Vagina (tissue), 2 donors: Measurements from ENCODE around the gene PRRG4. TPM values are rescaled to one million over a fixed set of nuclear protein-coding genes. Genes with fewer than 3 reads are reported as not detected.

ENCODE experiments used
- DNase-seq, 2 donors: peaks; one replicate each; pipeline ENCODE4 v3.0.0-alpha.2; 2017; ENCODE audit errors: extremely low spot score in 2 of 2
- H3K27ac ChIP-seq: fragments of 200-600 bp; sonication (generic); one replicate; pipeline ENCODE4 v1.5.1; 2019
- H3K27me3 ChIP-seq: fragments of 200-600 bp; sonication (generic); one replicate; pipeline ENCODE4 v1.5.1; 2019
- H3K36me3 ChIP-seq, 2 donors: fragments of 200-600 bp; sonication (generic); one replicate each; pipeline ENCODE4 v1.5.1; 2017 to 2019
- H3K4me1 ChIP-seq: fragments of 200-600 bp; sonication (generic); one replicate; pipeline ENCODE4 v1.5.1; 2019
- H3K4me3 ChIP-seq, 2 donors: fragments of 200-600 bp; sonication (generic); 1 replicate in 1 of 2; 2 replicates in 1 of 2; pipeline ENCODE4 v1.5.1; 2016 to 2019
- H3K9me3 ChIP-seq: fragments of 200-600 bp; sonication (generic); one replicate; pipeline ENCODE4 v1.5.1; 2019
- POLR2A ChIP-seq, 2 donors: fragments of 450-650 bp; IDR thresholded peaks; one replicate each; pipeline ENCODE4 v1.6.1; 2017; ENCODE audit warnings: antibody characterized with exemption in 2 of 2, mild to moderate bottlenecking in 2 of 2, moderate library complexity in 2 of 2
- POLR2AphosphoS5 ChIP-seq, 2 donors: sonication (generic); formaldehyde crosslinking; IDR thresholded peaks; one replicate each; pipeline ENCODE4 v1.9.0; 2017; ENCODE audit warnings: antibody characterized with exemption in 2 of 2, mild to moderate bottlenecking in 2 of 2, low read depth in 1 of 2; ENCODE audit not compliant: insufficient read depth in 1 of 2
- intact Hi-C: fragments of 100-400 bp; cut with DNase I; formaldehyde crosslinking; loops from one replicate; pipeline ENCODE4 v1.15.1; 2023
- total RNA-seq: library from RNA; depleted of rRNA; stranded (reverse); fragments of >200 nt; gene quantifications from one replicate; pipeline ENCODE4 v1.2.3, GENCODE V29; 2016
- TF ChIP-seq, protein P1 (sequence below), 3 experiments: fragments of 450-650 bp in 2 of 3; fragments of 200-600 bp in 1 of 3; sonication (generic) in 1 of 3; IDR thresholded peaks; one replicate each; pipeline ENCODE4 v1.5.1; 2017 to 2019; ENCODE audit warnings: antibody characterized with exemption in 3 of 3, mild to moderate bottlenecking in 2 of 3, moderate library complexity in 2 of 3

PRRG4 gene
- total RNA-seq, 1 donor from 2014 or later: 21.1 TPM

DNA sequence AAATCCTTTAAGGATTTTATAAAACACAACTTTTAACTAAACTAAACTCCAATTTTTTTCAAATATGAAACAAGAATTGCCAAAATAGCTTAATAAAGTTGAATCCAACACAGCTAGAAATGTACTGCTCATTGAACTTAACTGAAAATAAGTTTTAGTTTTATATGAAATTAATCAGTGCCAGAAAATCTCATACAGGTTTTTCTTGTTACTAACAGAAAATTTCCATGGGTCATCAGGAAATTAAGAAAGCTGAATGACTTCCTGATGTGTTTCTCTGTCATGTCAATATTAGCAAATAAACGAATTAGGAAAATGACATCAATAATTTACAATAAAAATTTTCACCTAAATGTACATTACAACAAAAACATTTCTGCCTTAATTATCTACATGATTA lies 38.8 kb upstream of the PRRG4 start:
- no peak overlapping the region for H3K27ac ChIP-seq
- no peaks in the 10 kb centered on the region for H3K36me3 ChIP-seq
- no peak for TF ChIP-seq POLR2AphosphoS5 (IDR thresholded peaks at IDR 0.05; ENCODE audit: insufficient read depth in 1 of 2, low read depth in 1 of 2)
- no peak for TF ChIP-seq POLR2A (IDR thresholded peaks at IDR 0.05)
- TF ChIP-seq, protein P1, sequence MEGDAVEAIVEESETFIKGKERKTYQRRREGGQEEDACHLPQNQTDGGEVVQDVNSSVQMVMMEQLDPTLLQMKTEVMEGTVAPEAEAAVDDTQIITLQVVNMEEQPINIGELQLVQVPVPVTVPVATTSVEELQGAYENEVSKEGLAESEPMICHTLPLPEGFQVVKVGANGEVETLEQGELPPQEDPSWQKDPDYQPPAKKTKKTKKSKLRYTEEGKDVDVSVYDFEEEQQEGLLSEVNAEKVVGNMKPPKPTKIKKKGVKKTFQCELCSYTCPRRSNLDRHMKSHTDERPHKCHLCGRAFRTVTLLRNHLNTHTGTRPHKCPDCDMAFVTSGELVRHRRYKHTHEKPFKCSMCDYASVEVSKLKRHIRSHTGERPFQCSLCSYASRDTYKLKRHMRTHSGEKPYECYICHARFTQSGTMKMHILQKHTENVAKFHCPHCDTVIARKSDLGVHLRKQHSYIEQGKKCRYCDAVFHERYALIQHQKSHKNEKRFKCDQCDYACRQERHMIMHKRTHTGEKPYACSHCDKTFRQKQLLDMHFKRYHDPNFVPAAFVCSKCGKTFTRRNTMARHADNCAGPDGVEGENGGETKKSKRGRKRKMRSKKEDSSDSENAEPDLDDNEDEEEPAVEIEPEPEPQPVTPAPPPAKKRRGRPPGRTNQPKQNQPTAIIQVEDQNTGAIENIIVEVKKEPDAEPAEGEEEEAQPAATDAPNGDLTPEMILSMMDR (IDR thresholded peaks at IDR 0.05): no peak
- no peak for DNase-seq
- H3K27me3 ChIP-seq: no peaks in the 10 kb centered on the region
- no peaks in the 10 kb centered on the region for H3K4me1 ChIP-seq
- no peak overlapping the region for H3K4me3 ChIP-seq
- intact Hi-C loops: no loop called here
- H3K9me3 ChIP-seq: no peaks in the 10 kb centered on the region

DNA sequence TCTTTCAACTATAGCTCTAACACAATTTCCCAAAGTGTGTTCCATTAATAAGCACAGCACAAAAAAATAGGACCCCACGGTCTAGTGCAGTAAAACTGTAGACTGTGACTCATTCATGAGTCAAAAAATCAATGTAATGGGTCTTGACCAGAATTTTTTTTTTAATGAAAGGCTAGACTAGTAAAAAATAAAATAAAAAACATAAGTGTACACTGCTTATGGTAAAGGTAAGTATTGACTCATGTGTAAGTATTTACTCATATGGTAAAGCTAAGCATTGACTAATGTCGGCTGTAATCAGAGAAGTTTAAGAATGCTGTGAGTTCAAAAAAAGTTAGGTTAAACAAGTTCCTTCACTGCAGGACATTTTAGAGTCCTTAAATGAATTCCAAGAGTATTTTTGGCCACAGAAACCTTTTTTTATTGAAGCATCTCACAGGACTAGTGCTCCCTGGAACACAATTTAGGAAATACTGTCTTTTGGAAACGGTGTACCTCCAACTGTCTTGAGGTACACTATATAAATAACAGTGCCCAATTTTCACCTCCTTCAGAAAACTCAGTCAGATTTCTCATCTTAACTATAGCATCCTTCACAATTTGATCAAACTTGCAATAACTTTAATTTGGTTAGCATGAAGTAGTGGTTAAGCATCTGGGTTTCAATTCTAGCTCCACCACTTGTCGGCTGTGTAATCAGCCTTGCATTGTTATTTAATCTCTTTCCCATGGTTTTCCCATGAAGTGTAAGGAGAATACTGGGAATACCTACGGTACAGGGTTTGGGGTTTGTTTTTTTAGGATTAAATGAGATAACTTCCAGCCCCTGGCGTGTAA lies 37.4 kb upstream of the PRRG4 start:
- Histone ChIP-seq H3K36me3 (no peaks in the 10 kb centered on the region), H3K27me3 (no peaks in the 10 kb centered on the region), H3K27ac (no peak overlapping the region), H3K4me3 (no peak overlapping the region), H3K9me3 (no peaks in the 10 kb centered on the region), H3K4me1 (no peaks in the 10 kb centered on the region)
- intact Hi-C loops: no loop called here
- no peak for DNase-seq
- no peak for TF ChIP-seq POLR2AphosphoS5 (IDR thresholded peaks at IDR 0.05; ENCODE audit: insufficient read depth in 1 of 2, low read depth in 1 of 2)
- TF ChIP-seq, protein P1 (IDR thresholded peaks at IDR 0.05): no peak
- no peak for TF ChIP-seq POLR2A (IDR thresholded peaks at IDR 0.05)

DNA sequence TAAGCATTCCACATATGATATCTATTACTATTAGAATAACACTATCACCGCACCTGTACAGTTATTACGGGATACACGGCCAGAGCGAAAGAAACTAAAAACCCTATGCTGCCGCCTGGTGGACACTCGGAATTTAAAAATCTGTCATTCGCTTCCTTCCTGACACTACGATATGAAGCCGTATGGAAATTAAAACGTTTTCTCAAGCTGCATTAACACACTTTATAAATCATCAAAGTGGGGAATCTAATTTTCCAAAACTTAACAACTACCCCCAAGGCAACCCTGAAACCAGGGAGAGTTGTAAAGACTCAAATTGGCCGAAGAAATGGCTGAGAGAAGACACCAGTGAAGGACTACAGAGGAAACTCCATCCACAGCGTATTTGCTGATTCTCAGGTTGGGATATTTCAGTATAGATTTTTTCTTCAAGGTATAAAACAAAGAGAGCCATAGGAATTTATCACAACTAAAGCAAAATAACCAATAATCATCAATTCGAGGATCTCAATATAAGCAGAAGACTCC lies 36.7 kb upstream of the PRRG4 start:
- no peaks in the 10 kb centered on the region for H3K27me3 ChIP-seq
- intact Hi-C loops: no loop called here
- DNase-seq: no peak
- TF ChIP-seq, protein P1 (IDR thresholded peaks at IDR 0.05): peak; percentile 34 to 76 (median 75)
- no peak for TF ChIP-seq POLR2AphosphoS5 (IDR thresholded peaks at IDR 0.05; ENCODE audit: insufficient read depth in 1 of 2, low read depth in 1 of 2)
- H3K36me3 ChIP-seq: no peaks in the 10 kb centered on the region
- no peak overlapping the region for H3K27ac ChIP-seq
- no peaks in the 10 kb centered on the region for H3K4me1 ChIP-seq
- no peak overlapping the region for H3K4me3 ChIP-seq
- no peaks in the 10 kb centered on the region for H3K9me3 ChIP-seq

DNA sequence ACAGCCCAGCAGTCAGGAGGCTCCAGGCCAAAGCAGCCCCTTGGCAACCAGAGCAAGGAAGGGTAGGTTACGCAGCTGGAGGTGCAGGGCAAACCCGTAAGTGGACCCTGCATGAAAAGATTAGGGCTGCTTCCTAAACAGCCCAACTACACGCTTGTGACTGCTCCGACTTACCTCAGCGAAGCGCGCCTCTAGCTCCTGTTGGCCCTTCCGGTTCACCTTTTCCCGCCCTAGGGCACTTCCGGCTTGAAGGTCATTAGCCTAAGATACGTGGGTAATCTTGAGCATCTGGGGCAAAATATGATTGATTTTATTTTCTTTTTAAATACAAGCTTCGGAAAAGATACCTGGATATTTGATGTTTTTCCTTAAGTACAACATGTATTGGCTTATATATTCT lies 35.3 kb upstream of the PRRG4 start, which contains the start of gene CCDC73:
TSS of gene CCDC73 (minus strand) at position 224 of the 400 bp plus-strand sequence. CDS start 34,419 bp downstream, outside the sequence.
- no peaks in the 10 kb centered on the region for H3K9me3 ChIP-seq
- intact Hi-C loops: no loop called here
- no peak within 1 kb of the TSS for H3K27ac ChIP-seq
- no peak for DNase-seq
- H3K4me3 ChIP-seq: no peak within 1 kb of the TSS
- H3K27me3 ChIP-seq: no peaks in the 10 kb centered on the region
- no peaks in the 10 kb centered on the region for H3K4me1 ChIP-seq
- TF ChIP-seq POLR2AphosphoS5 (IDR thresholded peaks at IDR 0.05; ENCODE audit: insufficient read depth in 1 of 2, low read depth in 1 of 2): no peak
- TF ChIP-seq, protein P1 (IDR thresholded peaks at IDR 0.05): no peak
- TF ChIP-seq POLR2A (IDR thresholded peaks at IDR 0.05): no peak
- H3K36me3 ChIP-seq: no peaks in the 10 kb centered on the region

DNA sequence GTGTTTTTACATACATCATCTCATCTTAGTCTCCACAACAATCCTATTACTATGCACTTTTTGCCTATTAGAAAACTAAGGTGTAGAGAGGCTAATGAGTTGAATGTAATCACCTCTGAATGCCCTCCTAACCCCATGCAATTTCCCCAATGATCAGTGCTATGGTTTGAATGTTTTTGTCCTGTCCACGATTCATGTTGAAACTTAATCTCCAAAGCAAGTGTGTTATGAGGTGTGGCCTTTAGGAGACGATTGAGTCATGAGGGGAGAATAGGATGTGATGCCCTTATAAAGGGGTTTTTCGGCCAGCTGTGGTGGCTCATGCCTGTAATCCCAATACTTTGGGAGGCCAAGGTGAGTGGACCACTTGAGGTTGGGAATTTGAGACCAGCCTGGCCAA lies 33.3 kb upstream of the PRRG4 start:
- intact Hi-C loops: no loop called here
- no peak for DNase-seq
- Histone ChIP-seq H3K27me3 (no peaks in the 10 kb centered on the region), H3K27ac (no peak overlapping the region), H3K4me1 (no peaks in the 10 kb centered on the region), H3K4me3 (no peak overlapping the region), H3K36me3 (no peaks in the 10 kb centered on the region), H3K9me3 (no peaks in the 10 kb centered on the region)
- TF ChIP-seq, protein P1 (IDR thresholded peaks at IDR 0.05): no peak
- no peak for TF ChIP-seq POLR2AphosphoS5 (IDR thresholded peaks at IDR 0.05; ENCODE audit: insufficient read depth in 1 of 2, low read depth in 1 of 2)
- no peak for TF ChIP-seq POLR2A (IDR thresholded peaks at IDR 0.05)
